ENCODE results near the gene CCDC85A.

The CCDC85A gene

DNA sequence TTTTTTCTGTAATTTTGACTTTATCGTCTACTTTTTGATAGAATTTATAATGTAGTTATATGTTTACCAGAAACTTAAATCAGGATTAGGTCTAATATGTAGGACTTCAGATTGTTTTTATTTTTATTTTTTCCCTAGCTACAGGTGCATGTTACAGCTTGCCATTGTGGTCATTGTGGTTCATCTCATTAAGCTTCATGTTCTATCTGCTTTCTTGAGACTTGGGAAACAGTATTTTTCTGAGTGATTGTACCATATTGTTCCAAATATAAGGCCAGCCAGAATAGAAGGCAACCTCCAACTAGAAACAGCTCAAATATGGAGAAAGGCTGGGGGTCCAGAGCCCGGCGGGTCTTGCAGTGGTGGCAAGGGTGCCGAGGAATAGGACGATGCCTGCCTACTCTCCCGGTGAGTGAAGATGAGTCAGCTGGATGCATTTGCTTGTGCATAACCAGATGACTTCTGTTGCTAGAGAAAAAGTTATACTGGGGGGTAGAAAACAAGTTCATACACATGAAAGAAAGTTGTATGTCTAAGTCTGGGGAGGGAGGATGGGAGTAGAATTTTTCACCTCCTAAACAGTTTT is 188.4 kb downstream of the CCDC85A start:
- DNase-seq (ENCODE audit: low read depth in 2 of 2) = no peak

DNA sequence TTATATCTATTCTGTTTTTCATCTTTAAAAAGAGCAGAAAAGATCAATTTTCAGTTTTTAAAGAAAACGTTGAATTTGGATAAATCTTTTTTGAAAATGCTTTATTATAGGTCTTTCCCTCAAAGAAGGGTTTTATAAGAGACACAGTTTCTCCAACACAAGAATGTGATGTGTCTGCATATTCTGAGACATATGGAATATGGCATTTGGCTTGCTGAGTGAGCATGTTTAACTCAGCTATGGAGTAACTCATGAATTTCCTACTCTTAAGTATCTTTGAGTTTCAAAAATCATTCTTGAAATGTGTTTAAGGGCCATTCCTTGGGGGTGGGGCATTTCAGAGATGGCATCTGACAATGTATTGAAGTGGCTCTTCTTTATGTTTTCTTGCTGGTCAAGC is 191.5 kb downstream of the CCDC85A start:
- DNase-seq (ENCODE audit: low read depth in 2 of 2) = no peak

- DNase-seq (ENCODE audit: low read depth in 2 of 2) = peak; percentile 23 to 35
Measured at GRCh38 chr2:56376699-56377665, 193.2 kb downstream of the CCDC85A start.

DNA sequence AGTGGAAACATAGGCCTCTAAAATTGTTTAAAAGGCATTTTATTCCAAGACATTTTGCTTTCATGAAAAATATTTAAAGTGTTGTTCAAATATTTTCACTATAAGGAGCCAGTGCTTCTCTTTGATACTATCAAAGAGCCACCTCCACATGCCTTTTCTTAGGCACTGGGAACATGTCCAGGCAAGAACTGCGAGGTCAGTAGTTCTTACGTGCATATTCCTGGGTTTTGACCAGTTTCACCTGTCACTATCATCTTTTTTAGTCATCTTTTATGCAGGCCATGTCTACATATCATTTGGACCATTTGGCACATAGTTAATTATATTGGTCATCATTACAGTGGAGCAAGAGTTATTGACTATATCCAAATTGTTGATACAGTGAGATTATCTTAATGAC is 195.3 kb downstream of the CCDC85A start:
- no peak for DNase-seq (ENCODE audit: low read depth in 2 of 2)

DNA sequence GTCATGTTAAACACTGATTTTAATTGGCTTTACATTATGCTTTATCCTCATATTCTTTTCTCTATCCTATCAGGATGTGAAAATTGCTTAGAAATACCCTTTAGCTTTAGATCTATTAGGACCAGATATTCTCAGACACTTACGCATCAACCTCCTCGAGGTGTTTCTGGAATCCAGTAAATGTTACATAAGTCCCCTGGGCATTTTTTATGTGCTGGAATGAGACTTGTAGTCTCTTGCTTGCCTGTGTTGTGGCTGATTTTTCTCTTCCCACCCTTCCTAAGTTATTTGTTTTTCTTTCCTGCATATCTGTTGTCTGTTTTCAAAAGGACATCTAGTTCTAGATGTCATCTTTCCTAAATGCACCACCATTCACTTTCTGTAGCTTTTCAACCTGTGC is 197.1 kb downstream of the CCDC85A start:
- DNase-seq (ENCODE audit: low read depth in 2 of 2) = no peak

- DNase-seq (ENCODE audit: low read depth in 2 of 2) = no peak
Measured at GRCh38 chr2:56382466-56382865, 198.7 kb downstream of the CCDC85A start.

- no peak for DNase-seq (ENCODE audit: low read depth in 2 of 2)
Measured at GRCh38 chr2:56386657-56387056, 202.9 kb downstream of the CCDC85A start.

DNA sequence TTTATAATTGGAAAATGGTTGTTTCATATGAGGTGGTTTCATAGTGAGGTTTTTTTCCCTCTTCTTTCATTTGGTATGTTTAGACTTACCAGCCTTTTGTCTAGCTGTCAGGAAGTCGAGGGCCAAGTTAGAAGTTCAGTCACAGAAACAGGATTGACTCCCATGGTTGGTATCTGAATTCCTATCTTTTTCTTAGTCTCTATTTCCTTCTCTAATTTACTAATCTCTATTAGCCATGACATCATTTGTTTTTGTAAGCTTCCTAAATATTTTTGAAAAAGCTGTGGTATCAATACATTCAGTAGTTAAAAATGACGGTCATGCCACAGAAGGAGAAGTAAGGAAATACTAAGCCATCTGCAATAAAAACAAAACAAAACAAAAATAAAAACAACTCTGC is 206.9 kb downstream of the CCDC85A start:
- no peak for DNase-seq (ENCODE audit: low read depth in 2 of 2)

DNA sequence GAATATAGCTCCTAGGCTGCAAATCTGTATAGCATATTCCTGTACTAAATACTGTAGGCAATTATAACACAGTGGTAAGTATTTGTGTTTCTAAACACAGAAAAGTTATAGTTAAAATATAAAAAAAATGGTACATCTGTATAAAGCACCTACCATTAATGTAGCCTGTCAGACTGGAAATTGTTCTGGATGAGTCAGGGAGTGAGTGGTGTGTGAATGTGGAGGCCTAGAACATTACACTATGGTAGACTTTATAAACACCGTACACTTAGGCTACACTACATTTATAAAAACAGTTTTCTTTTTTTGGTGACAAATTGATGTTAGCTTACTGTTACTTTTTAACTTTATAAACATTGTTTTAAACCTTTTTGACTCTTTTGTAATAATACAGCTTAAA is 226.3 kb downstream of the CCDC85A start:
- no peak for DNase-seq (ENCODE audit: low read depth in 2 of 2)

GRCh38 chr2:56416500-56417176 is 232.8 kb downstream of the CCDC85A start:
- DNase-seq (ENCODE audit: low read depth in 2 of 2) = no peak

All from fibroblast of skin of left biceps (primary cell).